ENCODE measurements around the gene HES7.

GRCh38 chr17:8075081-8075480 is 48.8 kb downstream of the HES7 start:
- TF ChIP-seq CTCF (IDR thresholded peaks at IDR 0.05): no peak
- no peak for TF ChIP-seq POLR2AphosphoS5 (IDR thresholded peaks at IDR 0.05)

Data from stomach (tissue), 4 donors.